Nucleus accumbens (tissue), 56 donors: ENCODE results near the gene CNDP2.
A peak's percentile ranks its signal among the peaks of the same experiment; 100 is the strongest.

Source experiments
- DNase-seq, 56 donors: peaks; one replicate each; lab custom pipeline; 2025; lab: John Stamatoyannopoulos, UW

The CNDP2 gene

DNA sequence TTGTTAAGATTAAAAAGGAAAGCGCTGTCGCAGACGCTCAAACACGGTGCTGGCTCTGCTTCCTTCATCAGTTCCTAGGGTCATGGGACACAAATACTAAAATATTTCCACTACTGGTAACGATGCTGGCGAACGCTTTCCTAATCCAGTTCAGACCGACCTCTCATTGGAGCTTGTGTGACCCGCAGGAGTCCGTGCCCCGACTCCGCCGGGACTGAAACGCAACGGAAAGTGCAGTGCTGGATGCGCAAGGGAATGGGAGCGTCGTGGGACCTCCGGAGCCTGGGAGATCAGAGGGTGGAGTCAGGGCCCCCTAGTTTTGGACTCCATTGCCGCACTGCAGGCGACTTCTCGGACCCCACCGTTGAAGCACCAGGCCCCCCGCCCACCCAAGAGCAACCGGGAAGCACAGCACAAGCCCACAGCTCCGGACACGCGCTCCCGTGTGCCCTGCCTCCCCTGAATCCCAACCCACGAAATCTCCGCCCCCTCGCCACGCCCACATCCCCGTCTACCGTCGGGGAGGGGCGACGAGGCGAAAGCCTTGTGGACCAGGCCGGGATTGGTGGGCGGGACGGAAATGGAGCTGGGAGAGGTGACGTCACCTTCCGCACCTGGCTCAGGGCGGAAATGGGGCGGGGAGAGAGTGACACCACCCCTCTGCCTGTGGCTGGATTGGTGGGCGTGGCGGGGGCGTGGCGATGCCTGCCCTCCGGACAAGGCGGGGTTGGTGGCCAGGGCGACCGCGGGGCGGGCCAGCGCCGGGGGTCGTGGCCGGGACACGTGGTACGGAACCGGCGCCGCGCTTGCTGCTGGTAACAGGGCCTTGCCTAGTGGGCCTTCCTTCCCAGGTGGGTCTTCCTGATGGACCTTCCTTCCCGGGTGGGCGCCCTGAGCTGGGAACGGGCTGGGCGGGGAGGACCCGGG lies at the start of gene CNDP2:
Gene CNDP2, plus strand, starts transcription at position 783 of the 927 bp plus-strand sequence. CDS start 3,611 bp downstream, outside the sequence.
- peak; percentile 86 to 100 (median 99) for DNase-seq

DNA sequence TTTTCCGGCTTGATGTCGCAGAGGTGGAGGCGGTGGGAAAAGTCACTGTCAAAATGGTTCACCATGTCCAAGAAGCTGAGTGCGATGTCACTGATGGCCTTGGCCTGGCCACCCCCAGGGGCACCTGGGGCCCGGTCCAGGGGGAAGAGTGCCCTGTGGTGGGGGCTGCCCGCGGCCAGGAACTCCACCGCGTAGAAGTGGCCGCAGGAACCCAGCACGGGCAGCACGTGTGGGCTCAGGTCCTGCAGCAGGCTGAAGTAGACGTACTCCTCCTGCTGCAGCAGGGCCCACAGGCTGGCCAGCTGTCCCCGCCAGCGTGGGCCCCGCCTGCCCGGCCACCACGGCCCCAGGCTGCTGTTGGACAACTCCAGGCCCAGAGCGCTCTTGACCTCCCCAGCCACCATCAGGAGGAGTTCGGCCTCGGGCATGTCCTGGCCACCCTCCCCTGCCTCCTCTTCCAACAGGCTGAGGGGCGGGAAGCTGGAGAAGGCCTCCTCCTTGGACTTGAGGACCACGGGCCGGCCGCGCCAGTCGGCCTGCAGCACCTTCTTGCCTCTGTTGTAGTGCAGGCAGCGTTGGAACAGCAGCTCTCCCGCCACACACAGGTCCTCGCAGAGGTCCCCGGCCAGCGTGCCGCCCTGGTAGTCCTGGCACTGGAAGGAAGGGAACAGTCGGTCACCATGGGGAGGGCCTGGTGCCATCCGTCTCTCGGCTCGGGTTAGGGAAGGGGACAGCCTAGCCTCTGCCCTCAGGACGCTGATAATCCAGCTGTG lies 49.3 kb upstream of the CNDP2 start:
- no peak for DNase-seq

DNA sequence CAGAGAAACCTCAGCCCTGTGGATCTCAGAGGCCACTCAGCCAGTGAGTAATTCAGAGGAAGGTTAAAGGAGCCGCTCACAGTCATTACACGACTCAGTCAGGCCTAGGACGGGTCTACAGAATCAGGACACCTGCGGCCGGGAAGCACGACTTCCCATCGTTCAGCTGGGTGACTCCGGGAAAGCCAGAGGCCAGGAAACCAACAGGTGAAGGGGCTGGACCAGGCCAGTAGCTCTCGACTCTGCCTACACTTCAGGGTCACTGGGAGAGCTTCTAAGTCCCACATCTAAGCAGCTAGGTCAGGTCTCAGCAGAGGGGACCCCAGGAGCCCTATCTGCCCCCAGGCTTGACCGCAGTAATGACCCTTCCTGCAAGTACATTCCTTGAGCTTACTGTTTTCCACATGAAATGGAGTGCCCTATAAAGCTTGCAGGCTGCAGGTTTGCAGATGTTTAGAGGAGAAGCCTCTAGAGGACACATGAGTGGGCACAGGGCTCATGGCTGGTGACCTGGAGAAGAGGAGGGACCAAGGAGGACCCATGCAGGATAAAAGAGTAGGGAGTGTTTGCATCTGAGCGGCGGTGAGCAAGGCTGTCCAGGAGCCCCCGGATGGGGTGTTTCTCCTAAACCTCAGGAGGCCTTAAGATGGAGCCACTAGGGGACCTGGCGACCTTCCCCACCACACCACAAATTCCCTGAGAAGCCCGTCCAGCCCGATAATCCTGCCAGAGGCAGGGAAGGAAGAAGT lies 48.6 kb upstream of the CNDP2 start:
- DNase-seq, result no peak

DNA sequence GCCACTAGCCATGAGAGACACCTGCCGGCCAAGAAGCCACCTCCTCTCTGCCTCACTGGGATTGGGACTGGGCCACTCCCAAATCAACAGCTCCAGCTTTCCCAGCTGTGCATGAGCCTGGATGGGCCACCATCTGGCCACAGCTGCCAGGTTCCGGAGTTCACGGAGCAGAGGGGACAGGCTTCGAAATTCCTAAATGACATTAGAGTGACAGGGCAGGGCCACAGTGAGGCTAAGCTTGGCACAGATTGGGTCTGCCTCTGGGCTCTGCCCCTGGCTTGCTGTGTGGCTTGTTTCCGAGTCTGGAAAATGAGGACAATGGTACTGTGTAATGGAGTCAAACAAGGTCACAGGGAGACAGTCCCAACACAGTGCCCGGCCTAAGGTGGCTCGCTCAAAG lies 45.5 kb upstream of the CNDP2 start:
- DNase-seq, result peak in 37 of 56 donors; percentile 7 to 77 (median 45)

- DNase-seq, result no peak
Measured at GRCh38 chr18:74451148-74451547, 45.0 kb upstream of the CNDP2 start.

- no peak for DNase-seq
Measured at GRCh38 chr18:74453016-74453566, 43.1 kb upstream of the CNDP2 start.

- peak in 1 of 56 donors; percentile 58 for DNase-seq
Measured at GRCh38 chr18:74453642-74454198, 42.4 kb upstream of the CNDP2 start.

DNA sequence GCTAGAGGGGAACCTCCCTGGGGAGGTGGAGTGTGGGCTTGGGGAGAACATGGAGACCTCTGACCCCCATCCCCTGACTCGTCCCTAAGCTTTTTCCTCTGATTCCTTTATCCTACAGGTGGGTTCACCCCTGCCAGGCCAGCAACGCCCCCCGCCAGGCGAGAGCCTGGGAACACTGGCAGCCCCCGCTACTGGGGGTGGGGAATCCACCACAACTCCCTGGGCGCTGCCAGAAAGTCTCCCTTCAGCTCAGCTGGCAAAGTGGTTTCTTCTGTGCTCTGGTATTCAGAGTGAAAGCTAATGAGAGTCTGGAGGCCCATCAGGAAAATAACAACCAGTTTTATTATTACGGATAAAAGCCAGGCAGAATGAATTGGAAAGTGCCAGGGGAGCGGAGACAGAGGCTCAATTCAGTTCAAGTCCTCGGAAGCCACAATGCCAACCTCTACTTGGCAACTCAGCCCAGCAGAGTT lies 41.8 kb upstream of the CNDP2 start:
- peak in 54 of 56 donors; percentile 22 to 88 (median 64) for DNase-seq

DNA sequence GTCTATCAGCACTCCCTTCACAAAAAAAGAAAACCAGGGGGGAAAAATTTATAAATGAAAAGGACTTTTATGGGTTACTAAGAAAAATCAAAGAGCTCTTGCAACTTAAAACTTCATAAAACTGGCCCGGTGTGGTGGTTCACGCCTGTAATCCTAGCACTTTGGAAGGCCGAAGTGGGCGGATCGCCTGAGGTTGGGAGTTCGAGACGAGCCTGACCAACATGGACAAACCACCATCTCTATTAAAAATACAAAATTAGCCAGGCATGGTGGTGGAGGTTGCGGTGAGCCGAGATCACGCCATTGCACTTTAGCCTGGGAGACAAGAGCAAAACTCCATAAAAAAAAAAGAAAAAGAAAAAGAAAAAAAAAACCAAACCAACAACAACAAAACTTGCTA lies 40.8 kb upstream of the CNDP2 start:
- DNase-seq, result no peak

DNA sequence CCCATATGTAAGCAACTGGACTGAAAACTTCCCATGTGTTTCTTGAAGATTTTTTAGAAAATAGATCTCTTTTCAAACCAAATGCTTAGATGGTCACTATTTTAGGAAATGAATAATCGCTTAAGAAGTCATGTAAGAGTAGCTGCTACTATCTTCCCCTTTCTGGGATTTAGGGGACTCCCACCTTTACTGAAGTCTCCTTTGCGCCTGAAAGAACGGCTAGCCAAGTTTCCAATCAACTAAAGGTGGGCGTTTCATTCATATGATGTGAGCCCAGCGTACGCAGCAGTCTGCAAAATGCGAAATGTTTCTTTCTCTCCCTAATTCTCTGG lies 40.2 kb upstream of the CNDP2 start:
- DNase-seq, result no peak

DNA sequence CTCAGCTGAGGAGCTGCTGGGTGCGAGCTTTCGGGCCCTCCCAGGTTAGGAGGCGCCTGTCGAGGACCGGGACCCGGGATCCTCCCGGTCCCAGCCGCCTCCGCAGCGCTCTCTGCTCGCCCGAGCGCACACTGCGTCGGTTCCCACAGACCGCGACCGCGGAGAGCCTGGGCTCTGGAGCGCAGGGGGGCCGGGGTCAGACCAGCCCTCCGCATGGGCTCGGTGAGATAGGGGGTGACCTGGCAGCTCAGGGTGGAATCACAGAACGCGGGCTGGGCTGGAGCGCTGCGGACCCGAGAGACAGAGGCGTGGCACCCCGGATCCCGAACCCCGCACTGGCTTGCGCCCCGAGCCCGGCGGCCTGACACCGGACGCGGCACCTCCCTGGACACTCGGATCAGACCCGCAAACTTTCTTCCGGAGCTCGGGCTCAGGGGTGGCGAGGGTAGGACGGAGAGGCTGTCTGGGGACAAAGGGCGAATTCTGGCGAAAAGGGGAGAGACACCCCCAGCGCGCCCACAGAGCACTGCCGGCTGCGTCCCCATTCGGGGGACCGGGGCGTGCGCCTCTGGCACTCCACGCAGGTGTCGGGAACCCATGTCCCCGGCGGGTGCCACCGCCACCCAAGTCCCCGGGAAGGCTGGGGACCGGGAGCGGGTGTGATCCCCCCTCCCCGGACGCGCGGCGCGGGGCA lies 39.7 kb upstream of the CNDP2 start:
- peak in 21 of 56 donors; percentile 14 to 74 (median 52) for DNase-seq

- DNase-seq, result peak in 53 of 56 donors; percentile 14 to 83 (median 62)
Measured at GRCh38 chr18:74457043-74457724, 39.0 kb upstream of the CNDP2 start, which contains the start of gene DIPK1C. DIPK1C (minus strand) TSS chr18:74457308; CDS start chr18:74457259, 49 bp downstream.

DNA sequence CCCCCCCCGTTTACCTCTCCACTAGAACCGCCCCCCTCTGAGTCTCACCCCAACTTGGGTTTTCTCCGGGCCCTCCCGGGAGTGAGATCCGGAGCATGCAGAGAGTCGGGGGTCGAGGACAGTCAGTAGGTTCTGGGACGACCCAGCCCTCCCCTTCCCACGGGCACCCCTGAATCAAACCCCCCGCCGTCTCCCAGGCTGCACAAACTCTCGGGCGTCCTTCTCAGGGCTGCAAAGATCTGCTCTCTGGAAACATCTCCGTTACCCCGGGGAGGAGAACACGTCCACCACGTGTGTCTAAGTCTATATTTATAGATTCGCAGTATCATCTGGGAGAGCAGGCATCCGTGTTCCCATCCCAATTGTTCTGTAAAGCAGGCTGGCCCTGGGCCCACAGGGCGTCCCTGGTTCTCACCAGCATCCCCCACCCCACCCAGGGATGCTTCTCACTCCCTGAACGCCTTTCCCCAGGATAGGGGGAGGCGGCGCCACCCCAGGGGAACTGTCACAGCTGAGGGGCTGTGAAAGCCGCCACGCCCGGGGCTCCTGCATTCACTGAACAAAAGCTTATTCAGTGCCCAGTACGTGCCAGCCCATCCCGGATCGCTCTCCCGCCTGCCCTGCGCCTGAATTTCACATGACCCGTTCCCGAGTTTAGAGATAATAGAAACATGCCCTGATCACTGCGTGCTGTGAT lies 38.3 kb upstream of the CNDP2 start:
- DNase-seq, result peak in 54 of 56 donors; percentile 13 to 92 (median 78)

DNA sequence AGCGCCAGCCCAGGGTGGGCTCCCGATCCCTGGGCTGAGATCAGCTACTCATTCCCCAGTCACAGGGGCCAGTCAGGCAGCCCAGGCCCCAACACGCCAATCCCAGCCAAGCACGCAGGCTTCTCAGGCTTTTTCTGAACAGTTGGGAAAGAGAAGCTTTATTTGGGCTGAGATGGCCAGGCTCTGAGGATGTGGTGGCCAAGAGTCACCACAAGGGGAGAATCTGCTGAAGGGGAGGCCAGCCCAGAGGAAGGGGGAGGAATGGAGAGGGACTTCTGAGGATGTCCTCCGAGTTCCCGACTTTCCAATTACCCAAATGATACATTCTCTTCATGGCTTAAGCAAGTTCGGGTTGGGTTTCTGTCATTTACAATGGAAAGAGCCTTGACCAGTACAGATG lies 36.3 kb upstream of the CNDP2 start:
- DNase-seq, result peak in 20 of 56 donors; percentile 10 to 56 (median 26)

DNA sequence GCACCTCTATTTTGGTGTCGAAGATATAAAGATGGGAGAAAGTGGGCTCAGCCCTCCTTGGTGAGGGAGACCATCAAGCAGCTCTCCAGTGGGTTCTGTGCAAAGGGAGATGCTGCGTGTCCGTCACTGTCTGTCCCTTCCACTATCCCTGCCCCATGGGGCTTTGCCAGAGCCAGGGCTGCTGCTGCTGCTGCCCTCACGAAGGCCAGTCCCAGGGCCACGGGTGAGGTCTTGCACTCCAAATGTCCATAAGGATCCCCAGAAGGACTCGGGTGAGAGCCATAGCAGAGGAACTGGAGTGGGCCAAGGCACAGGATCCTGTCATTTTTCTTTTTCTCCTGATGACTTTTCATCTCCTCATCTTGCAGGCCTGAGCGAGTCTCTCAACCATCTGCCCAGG lies 35.3 kb upstream of the CNDP2 start:
- DNase-seq, result no peak

DNA sequence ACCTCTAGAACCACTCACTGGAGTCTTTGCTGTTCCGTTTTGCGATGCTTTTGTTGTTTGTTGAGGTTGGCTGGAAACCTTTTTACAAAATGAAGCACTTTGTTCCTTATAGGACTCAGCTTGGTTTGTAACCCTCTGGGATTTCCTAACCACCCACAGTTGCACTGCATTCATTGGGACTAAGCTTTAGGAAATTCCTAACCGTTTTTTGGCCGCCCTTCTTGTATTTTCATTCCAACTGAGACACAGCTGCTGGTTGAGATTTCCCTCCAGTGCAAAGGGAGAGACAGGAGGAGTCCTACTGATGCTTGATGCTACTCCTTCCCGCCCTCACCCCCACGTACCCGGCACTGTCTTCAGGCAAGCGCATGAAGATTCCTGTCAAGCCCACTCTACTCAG lies 32.9 kb upstream of the CNDP2 start:
- DNase-seq, result no peak

DNA sequence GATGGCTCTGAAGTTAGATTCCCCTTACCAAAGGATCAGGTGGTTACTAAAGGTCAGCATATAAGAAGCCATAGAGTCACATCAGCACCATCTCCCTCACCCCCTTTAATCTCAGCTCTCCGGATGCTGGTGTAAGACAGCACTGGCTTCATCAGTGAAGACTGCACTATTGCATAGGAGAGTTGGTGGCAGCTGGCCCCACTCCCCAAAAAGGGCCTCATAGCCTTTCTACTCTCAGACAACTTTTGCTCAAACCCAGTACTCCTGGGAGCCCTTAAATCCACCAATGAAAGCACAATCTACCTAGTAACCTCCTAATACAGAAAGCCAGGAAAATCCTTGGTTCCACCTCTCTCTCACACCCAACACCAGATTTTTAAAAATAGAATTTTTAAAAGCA lies 32.2 kb upstream of the CNDP2 start:
- DNase-seq, result no peak

DNA sequence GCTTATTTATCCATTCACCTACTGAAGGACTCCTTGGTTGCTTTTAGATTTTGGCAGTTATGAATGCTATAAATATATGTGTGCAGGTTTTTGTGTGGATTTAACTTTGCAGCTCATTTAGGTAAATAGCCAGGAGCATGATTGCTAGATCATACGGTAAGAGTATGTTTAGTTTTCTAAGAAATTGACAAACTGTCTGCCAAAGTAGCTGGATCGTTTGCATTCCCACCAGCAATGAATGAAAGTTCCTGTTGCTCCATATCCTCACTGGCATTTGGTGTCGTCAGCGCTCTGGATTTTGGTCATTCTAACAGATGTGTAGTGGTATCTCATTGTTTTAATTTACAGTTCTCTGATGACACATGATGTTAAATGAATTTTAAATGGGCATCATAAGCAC lies 30.4 kb upstream of the CNDP2 start:
- no peak for DNase-seq
